ACC112 (cell line): ENCODE measurements around the gene TWSG1.
A peak's percentile ranks its signal among the peaks of the same experiment; 100 is the strongest.

Experiments
- H2AFZ ChIP-seq: fragments of 200-600 bp; sonication (generic); one replicate; pipeline ENCODE4 v1.6.0; 2017; ENCODE audit warnings: antibody characterized with exemption, low read length; ENCODE audit not compliant: unreplicated experiment
- H3K27ac ChIP-seq: fragments of 200-600 bp; sonication (generic); 2 replicates; pipeline ENCODE4 v1.5.1; 2014; ENCODE audit warnings: low read depth, mild to moderate bottlenecking, antibody characterized with exemption, low read length, moderate library complexity
- H3K27me3 ChIP-seq: fragments of 200-600 bp; sonication (generic); 2 replicates; pipeline ENCODE4 v1.6.1; 2014; ENCODE audit warnings: mild to moderate bottlenecking, antibody characterized with exemption, low read length, moderate library complexity, mixed read lengths; ENCODE audit not compliant: insufficient read depth
- H3K36me3 ChIP-seq: fragments of 200-600 bp; sonication (generic); 2 replicates; pipeline ENCODE4 v1.6.1; 2016; ENCODE audit warnings: mild to moderate bottlenecking, antibody characterized with exemption, low read length, moderate library complexity, mixed read lengths; ENCODE audit not compliant: insufficient read depth
- H3K4me1 ChIP-seq: fragments of 200-600 bp; sonication (generic); one replicate; pipeline ENCODE4 v1.6.1; 2016; ENCODE audit warnings: low read length, mixed read lengths; ENCODE audit not compliant: insufficient read depth, unreplicated experiment, control insufficient read depth
- H3K4me3 ChIP-seq: fragments of 200-600 bp; sonication (generic); 2 replicates; pipeline ENCODE4 v1.5.1; 2014; ENCODE audit warnings: mild to moderate bottlenecking, low read depth, low read length
- H3K79me2 ChIP-seq: fragments of 200-600 bp; sonication (generic); one replicate; pipeline ENCODE4 v1.6.0; 2016; ENCODE audit warnings: low read length; ENCODE audit not compliant: control insufficient read depth, unreplicated experiment, insufficient read depth

Gene TWSG1

GRCh38 chr18:9334973-9335696 is 562 bp downstream of the TWSG1 start:
- Histone ChIP-seq H3K79me2 (peaks cover 28% of the 10 kb centered on the region), H2AFZ (peak overlapping the region; percentile 95), H3K4me3 (peak overlapping the region; percentile 85), H3K4me1 (peaks cover 22% of the 10 kb centered on the region), H3K27me3 (no peaks in the 10 kb centered on the region), H3K27ac (peak overlapping the region; percentile 45; the same call in 1 of the 2 replicates), H3K36me3 (peaks cover 7% of the 10 kb centered on the region; the same call in 1 of the 2 replicates)

- H3K27ac ChIP-seq: peak overlapping the region; percentile 45; the same call in 1 of the 2 replicates
- H3K79me2 ChIP-seq: peaks cover 28% of the 10 kb centered on the region
- no peaks in the 10 kb centered on the region for H3K27me3 ChIP-seq
- peak overlapping the region; percentile 85 for H3K4me3 ChIP-seq
- H3K4me1 ChIP-seq: peaks cover 22% of the 10 kb centered on the region
- H3K36me3 ChIP-seq: peaks cover 7% of the 10 kb centered on the region; the same call in 1 of the 2 replicates
- peak overlapping the region; percentile 95 for H2AFZ ChIP-seq
Observed at GRCh38 chr18:9335697-9336045, 1.1 kb downstream of the TWSG1 start.

GRCh38 chr18:9336827-9337226 is 2.3 kb downstream of the TWSG1 start:
- H2AFZ ChIP-seq: no peak overlapping the region
- H3K4me1 ChIP-seq: peaks cover 22% of the 10 kb centered on the region
- peaks cover 11% of the 10 kb centered on the region; the same call in 1 of the 2 replicates for H3K36me3 ChIP-seq
- H3K27ac ChIP-seq: no peak overlapping the region
- H3K27me3 ChIP-seq: no peaks in the 10 kb centered on the region
- peaks cover 29% of the 10 kb centered on the region for H3K79me2 ChIP-seq
- H3K4me3 ChIP-seq: no peak overlapping the region

- H2AFZ ChIP-seq: no peak overlapping the region
Observed at GRCh38 chr18:9337873-9338272, 3.3 kb downstream of the TWSG1 start.

GRCh38 chr18:9340472-9340871 is 5.9 kb downstream of the TWSG1 start:
- Histone ChIP-seq H3K36me3 (peaks cover 28% of the 10 kb centered on the region), H3K27me3 (no peaks in the 10 kb centered on the region), H2AFZ (no peak overlapping the region), H3K79me2 (peaks cover 39% of the 10 kb centered on the region), H3K4me1 (peaks cover 22% of the 10 kb centered on the region), H3K4me3 (no peak overlapping the region), H3K27ac (no peak overlapping the region)

More at GRCh38 chr18:9337873-9338272, 3.3 kb downstream of the TWSG1 start:
- Histone ChIP-seq H3K4me1 (peaks cover 22% of the 10 kb centered on the region), H3K27me3 (no peaks in the 10 kb centered on the region), H3K27ac (no peak overlapping the region), H3K79me2 (peaks cover 36% of the 10 kb centered on the region), H3K4me3 (no peak overlapping the region), H3K36me3 (peaks cover 21% of the 10 kb centered on the region)

- H3K79me2 ChIP-seq: peaks cover 38% of the 10 kb centered on the region
- H3K4me1 ChIP-seq: peaks cover 9% of the 10 kb centered on the region
- no peak overlapping the region for H2AFZ ChIP-seq
- H3K36me3 ChIP-seq: peaks cover 24% of the 10 kb centered on the region
- H3K27ac ChIP-seq: no peak overlapping the region
- no peak overlapping the region for H3K4me3 ChIP-seq
- no peaks in the 10 kb centered on the region for H3K27me3 ChIP-seq
Observed at GRCh38 chr18:9343577-9343976, 9.0 kb downstream of the TWSG1 start.

- Histone ChIP-seq H3K79me2 (peaks cover 50% of the 10 kb centered on the region), H2AFZ (no peak overlapping the region), H3K27me3 (no peaks in the 10 kb centered on the region), H3K27ac (no peak overlapping the region), H3K4me3 (no peak overlapping the region), H3K4me1 (peaks cover 16% of the 10 kb centered on the region), H3K36me3 (peaks cover 17% of the 10 kb centered on the region)
Observed at GRCh38 chr18:9346775-9347174, 12.2 kb downstream of the TWSG1 start.

GRCh38 chr18:9348079-9348671 is 13.6 kb downstream of the TWSG1 start:
- Histone ChIP-seq H3K27ac (peak overlapping the region; percentile 37), H3K36me3 (peaks cover 6% of the 10 kb centered on the region), H3K27me3 (no peaks in the 10 kb centered on the region), H3K79me2 (peaks cover 53% of the 10 kb centered on the region), H2AFZ (no peak overlapping the region), H3K4me3 (peak overlapping the region; percentile 39), H3K4me1 (peaks cover 16% of the 10 kb centered on the region)

- peaks cover 16% of the 10 kb centered on the region for H3K4me1 ChIP-seq
- peak overlapping the region; percentile 37 for H3K27ac ChIP-seq
- H3K27me3 ChIP-seq: no peaks in the 10 kb centered on the region
- no peak overlapping the region for H2AFZ ChIP-seq
- peak overlapping the region; percentile 39 for H3K4me3 ChIP-seq
- peaks cover 2% of the 10 kb centered on the region for H3K36me3 ChIP-seq
- peaks cover 52% of the 10 kb centered on the region for H3K79me2 ChIP-seq
Observed at GRCh38 chr18:9348766-9349165, 14.2 kb downstream of the TWSG1 start.

- no peak overlapping the region for H3K27ac ChIP-seq
- peaks cover 7% of the 10 kb centered on the region for H3K4me1 ChIP-seq
- H3K79me2 ChIP-seq: peaks cover 41% of the 10 kb centered on the region
- H2AFZ ChIP-seq: no peak overlapping the region
- H3K4me3 ChIP-seq: no peak overlapping the region
- H3K27me3 ChIP-seq: no peaks in the 10 kb centered on the region
- H3K36me3 ChIP-seq: no peaks in the 10 kb centered on the region
Observed at GRCh38 chr18:9353596-9353995, 19.0 kb downstream of the TWSG1 start.

- Histone ChIP-seq H3K4me3 (no peak overlapping the region), H3K36me3 (no peaks in the 10 kb centered on the region), H3K27me3 (no peaks in the 10 kb centered on the region), H3K4me1 (no peaks in the 10 kb centered on the region), H2AFZ (no peak overlapping the region), H3K27ac (no peak overlapping the region), H3K79me2 (peaks cover 38% of the 10 kb centered on the region)
Observed at GRCh38 chr18:9354256-9354655, 19.7 kb downstream of the TWSG1 start.
